T-cell (primary cell): Measurements from ENCODE around the gene B3GALNT2. TPM values are rescaled to one million over a fixed set of nuclear protein-coding genes. Genes with fewer than 3 reads are reported as not detected.
"Not testable (repeated sequence)": the region's sequence is repeated elsewhere in the genome, so short reads cannot be mapped to it uniquely, and the experiment has no call there.

ENCODE experiments used
- ATAC-seq, 4 experiments: fragments of 200-7000 bp in 3 of 4; fragments of 150-1000 bp in 1 of 4; cut with Tn5 transposase; replicated peaks in 1 of 4; 1 replicate in 3 of 4; 2 replicates in 1 of 4; pipeline ENCODE4 v1.10.0; 2021; ENCODE audit warnings: moderate library complexity in 3 of 4, mild to moderate bottlenecking in 2 of 4, moderate number of reproducible peaks in 1 of 4
- CTCF ChIA-PET, 2 donors: fragments of 300-600 bp; sonication (Branson Sonifier 250); formaldehyde crosslinking; loops; one replicate each; lab custom pipeline; 2022; ENCODE audit warnings: antibody characterized with exemption in 2 of 2; lab: Charles Lee
- POLR2A ChIA-PET, 2 donors: fragments of 300-600 bp; sonication (Branson Sonifier 250); formaldehyde crosslinking; loops; one replicate each; lab custom pipeline; 2022; ENCODE audit warnings: antibody characterized with exemption in 2 of 2; lab: Charles Lee
- DNase-seq, 35 experiments: peaks; one replicate each; pipeline versions ENCODE4 v3.0.0 to v3.0.0-alpha.2; 2013 to 2023
- H3K27ac ChIP-seq: one replicate; pipeline ENCODE4 v1.5.1; 2013; ENCODE audit warnings: low read length
- H3K27me3 ChIP-seq, 2 experiments: replicated peaks in 1 of 2; 1 replicate in 1 of 2; 2 replicates in 1 of 2; pipeline versions ENCODE4 v1.6.1 to v1.7.0; 2013; ENCODE audit warnings: low read length in 1 of 2, mixed read lengths in 1 of 2; ENCODE audit not compliant: control insufficient read depth in 2 of 2, insufficient read depth in 2 of 2; ENCODE audit errors: extremely low read depth in 1 of 2
- H3K36me3 ChIP-seq, 2 donors: 1 replicate in 1 of 2; 2 replicates in 1 of 2; pipeline versions ENCODE4 v1.6.1 to v1.7.0; 2013; ENCODE audit warnings: low read length in 1 of 2; ENCODE audit not compliant: control insufficient read depth in 2 of 2, insufficient read depth in 1 of 2; ENCODE audit errors: extremely low read depth in 1 of 2
- H3K4me1 ChIP-seq, 2 experiments: 1 replicate in 1 of 2; 2 replicates in 1 of 2; pipeline versions ENCODE4 v1.6.1 to v1.7.0; 2013; ENCODE audit warnings: low read length in 2 of 2, mixed read lengths in 1 of 2; ENCODE audit not compliant: insufficient read depth in 2 of 2, control insufficient read depth in 1 of 2; ENCODE audit errors: extremely low read depth in 1 of 2
- H3K4me3 ChIP-seq, 2 donors: 1 replicate in 1 of 2; 2 replicates in 1 of 2; pipeline versions ENCODE4 v1.5.1 to v1.7.0; 2013; ENCODE audit warnings: mild to moderate bottlenecking in 2 of 2, low read length in 1 of 2, moderate library complexity in 1 of 2; ENCODE audit not compliant: control insufficient read depth in 1 of 2; ENCODE audit errors: extremely low read depth in 1 of 2
- H3K9me3 ChIP-seq: 2 replicates; pipeline ENCODE4 v1.7.0; 2013
- H3K27ac Mint-ChIP-seq, 2 donors: one replicate each; pipeline ENCODE4 v1.8.0; 2020 to 2021; ENCODE audit warnings: mild to moderate bottlenecking in 2 of 2, mixed read lengths in 2 of 2
- H3K27me3 Mint-ChIP-seq, 2 donors: one replicate each; pipeline ENCODE4 v1.8.0; 2021 to 2022; ENCODE audit warnings: mixed read lengths in 2 of 2
- H3K36me3 Mint-ChIP-seq: one replicate; pipeline ENCODE4 v1.8.0; 2021; ENCODE audit warnings: mixed read lengths
- H3K4me1 Mint-ChIP-seq, 3 donors: one replicate each; pipeline ENCODE4 v1.8.0; 2020 to 2022; ENCODE audit warnings: mixed read lengths in 3 of 3, mild to moderate bottlenecking in 1 of 3
- H3K4me3 Mint-ChIP-seq, 3 donors: one replicate each; pipeline ENCODE4 v1.8.0; 2020 to 2022; ENCODE audit warnings: mild to moderate bottlenecking in 3 of 3, mixed read lengths in 3 of 3, moderate library complexity in 3 of 3
- H3K9me3 Mint-ChIP-seq, 3 donors: one replicate each; pipeline ENCODE4 v1.8.0; 2020 to 2022; ENCODE audit warnings: mixed read lengths in 3 of 3
- WGBS: methylation state at CpG from one replicate; pipeline ENCODE4 v1.1.5; 2013; ENCODE audit warnings: missing lambda C conversion rate; ENCODE audit not compliant: insufficient coverage; 5-methylcytosine and 5-hydroxymethylcytosine counted together
- total RNA-seq, 35 experiments: library from RNA in 6 of 35; stranded (reverse) in 6 of 35; fragments of 120-200 nt in 1 of 35; gene quantifications; one replicate each; pipeline versions ENCODE4 v1.2.1 to v1.2.4 and lab custom pipeline; 2013 to 2026

Gene B3GALNT2
- total RNA-seq, 5 donors from 2014 or later (not counting 1 experiment from before 2014, with no cell fraction given): 6.2 to 10.9 (median 9.5) TPM

- Mint-ChIP-seq H3K27me3 (no peaks in the 10 kb centered on the region), H3K9me3 (peaks cover 0 to 4% (median 0%) of the 10 kb centered on the region in 3 donors), H3K4me1 (no peaks in the 10 kb centered on the region), H3K36me3 (peaks cover 51% of the 10 kb centered on the region), H3K27ac (no peak overlapping the region), H3K4me3 (no peak overlapping the region)
- H3K9me3 ChIP-seq: no peaks in the 10 kb centered on the region
- H3K36me3 ChIP-seq: peaks cover 4 to 14% of the 10 kb centered on the region in 2 donors
- no peak for DNase-seq
- no peaks in the 10 kb centered on the region for H3K4me1 ChIP-seq
- POLR2A ChIA-PET: no interaction called here
- H3K4me3 ChIP-seq: no peak overlapping the region
- no peaks in the 10 kb centered on the region for H3K27me3 ChIP-seq
- no peak overlapping the region for H3K27ac ChIP-seq
- ATAC-seq: no peak
- no CpG with 5 or more reads among the region's 5 CpGs for WGBS
- CTCF ChIA-PET: no interaction called here
Measured at GRCh38 chr1:235483090-235483489, 21.2 kb downstream of the B3GALNT2 start.

GRCh38 chr1:235473806-235474205, 30.4 kb downstream of the B3GALNT2 start:
- H3K4me1 ChIP-seq: no peaks in the 10 kb centered on the region
- H3K27ac ChIP-seq: no peak overlapping the region
- no peaks in the 10 kb centered on the region for H3K4me1 Mint-ChIP-seq
- no peaks in the 10 kb centered on the region for H3K9me3 Mint-ChIP-seq
- H3K4me3 Mint-ChIP-seq: no peak overlapping the region
- DNase-seq (no peak), ATAC-seq (no peak)
- no peaks in the 10 kb centered on the region for H3K9me3 ChIP-seq
- no peaks in the 10 kb centered on the region for H3K27me3 Mint-ChIP-seq
- CTCF ChIA-PET: no interaction called here
- no peaks in the 10 kb centered on the region for H3K27me3 ChIP-seq
- no peak overlapping the region for H3K27ac Mint-ChIP-seq
- H3K36me3 ChIP-seq: peaks cover 0 to 1% of the 10 kb centered on the region in 2 donors
- no peak overlapping the region for H3K4me3 ChIP-seq
- POLR2A ChIA-PET: no interaction called here
- H3K36me3 Mint-ChIP-seq: peaks cover 24% of the 10 kb centered on the region
- WGBS: no CpG with 5 or more reads among the region's 1 CpG

- no peaks in the 10 kb centered on the region for H3K4me1 ChIP-seq
- H3K27me3 ChIP-seq: no peaks in the 10 kb centered on the region
- no peak overlapping the region for H3K4me3 ChIP-seq
- H3K9me3 ChIP-seq: no peaks in the 10 kb centered on the region
- H3K4me1 Mint-ChIP-seq: no peaks in the 10 kb centered on the region
- no peak overlapping the region for H3K4me3 Mint-ChIP-seq
- H3K27ac ChIP-seq: no peak overlapping the region
- 100% methylated on average over 2 of the region's 6 CpGs for WGBS
- no peaks in the 10 kb centered on the region for H3K27me3 Mint-ChIP-seq
- ChIA-PET CTCF (interaction anchor here in 1 of 2 donors (0.7 kb wide), 1 partner anchor 744 kb away, joined by 5 read pairs; no protein-coding TSS in a partner anchor), POLR2A (interaction anchor here (0.6 to 0.7 kb wide), 5 partner anchors 19 to 776 kb away, joined by 4 to 15 read pairs (median 5); no protein-coding TSS in a partner anchor)
- peaks cover 11% of the 10 kb centered on the region for H3K36me3 Mint-ChIP-seq
- DNase-seq: no peak
- H3K9me3 Mint-ChIP-seq: no peaks in the 10 kb centered on the region
- no peak overlapping the region for H3K27ac Mint-ChIP-seq
- ATAC-seq: no peak
- H3K36me3 ChIP-seq: no peaks in the 10 kb centered on the region
Measured at GRCh38 chr1:235470741-235471439, 33.4 kb downstream of the B3GALNT2 start.

- POLR2A ChIA-PET, H3K4me1 ChIP-seq, ATAC-seq, CTCF ChIA-PET, H3K9me3 ChIP-seq, H3K9me3 Mint-ChIP-seq, H3K4me3 ChIP-seq, H3K27me3 ChIP-seq, H3K27ac Mint-ChIP-seq, H3K27ac ChIP-seq, H3K4me3 Mint-ChIP-seq, H3K4me1 Mint-ChIP-seq, H3K27me3 Mint-ChIP-seq, H3K36me3 ChIP-seq, DNase-seq: not testable (repeated sequence)
- peaks cover 17% of the 10 kb centered on the region for H3K36me3 Mint-ChIP-seq
- no CpG with 5 or more reads among the region's 2 CpGs for WGBS
Measured at GRCh38 chr1:235469897-235470296, 34.4 kb downstream of the B3GALNT2 start.

- POLR2A ChIA-PET: no interaction called here
- no peak for ATAC-seq
- H3K27ac ChIP-seq: no peak overlapping the region
- no peak for DNase-seq
- no peak overlapping the region for H3K4me3 ChIP-seq
- CTCF ChIA-PET: no interaction called here
- no peak overlapping the region for H3K27ac Mint-ChIP-seq
- no peaks in the 10 kb centered on the region for H3K4me1 ChIP-seq
- no peaks in the 10 kb centered on the region for H3K36me3 ChIP-seq
- no peaks in the 10 kb centered on the region for H3K27me3 Mint-ChIP-seq
- no peaks in the 10 kb centered on the region for H3K9me3 ChIP-seq
- peaks cover 0 to 6% (median 0%) of the 10 kb centered on the region in 3 donors for H3K4me1 Mint-ChIP-seq
- whole genome bisulfite sequencing: no CpG with 5 or more reads among the region's 4 CpGs
- no peaks in the 10 kb centered on the region for H3K27me3 ChIP-seq
- no peak overlapping the region for H3K4me3 Mint-ChIP-seq
- no peaks in the 10 kb centered on the region for H3K9me3 Mint-ChIP-seq
- H3K36me3 Mint-ChIP-seq: peaks cover 22% of the 10 kb centered on the region
Measured at GRCh38 chr1:235468970-235469369, 35.3 kb downstream of the B3GALNT2 start.

GRCh38 chr1:235468004-235468403, 36.2 kb downstream of the B3GALNT2 start:
- H3K27ac Mint-ChIP-seq: no peak overlapping the region
- ATAC-seq (no peak), DNase-seq (no peak)
- ChIA-PET POLR2A (interaction anchor here in 1 of 2 donors (0.7 kb wide), 1 partner anchor 276 kb away, joined by 5 read pairs; no protein-coding TSS in a partner anchor), CTCF (interaction anchor here in 1 of 2 donors (0.7 kb wide), 1 partner anchor 14 kb away, joined by 6 read pairs; no protein-coding TSS in a partner anchor)
- peaks cover 22% of the 10 kb centered on the region for H3K36me3 Mint-ChIP-seq
- Histone ChIP-seq H3K4me3 (no peak overlapping the region), H3K9me3 (no peaks in the 10 kb centered on the region), H3K27me3 (no peaks in the 10 kb centered on the region), H3K36me3 (no peaks in the 10 kb centered on the region), H3K27ac (no peak overlapping the region), H3K4me1 (no peaks in the 10 kb centered on the region)
- no CpG with 5 or more reads among the region's 3 CpGs for whole genome bisulfite sequencing
- no peak overlapping the region for H3K4me3 Mint-ChIP-seq
- peaks cover 0 to 6% (median under 1%) of the 10 kb centered on the region in 3 donors for H3K4me1 Mint-ChIP-seq
- H3K9me3 Mint-ChIP-seq: no peaks in the 10 kb centered on the region
- no peaks in the 10 kb centered on the region for H3K27me3 Mint-ChIP-seq
